K562 (cell line): ENCODE results near the gene HTRA3. TPM values are rescaled to one million over a fixed set of nuclear protein-coding genes. Genes with fewer than 3 reads are reported as not detected.

ENCODE experiments used
- BACH1 ChIP-seq: fragments of 200-800 bp; sonication (Bioruptor generic); IDR thresholded peaks from 2 replicates; pipeline ENCODE4 v1.6.1; 2016; ENCODE audit warnings: missing genetic modification characterization, missing compliant biosample characterization
- CBX2 ChIP-seq: fragments of 200-600 bp; sonication (generic); IDR thresholded peaks from one replicate; pipeline ENCODE4 v1.6.1; 2012; ENCODE audit warnings: mild to moderate bottlenecking, low read length, inconsistent platforms; ENCODE audit not compliant: insufficient read depth, poor library complexity, severe bottlenecking
- FOXA3 ChIP-seq, 2 experiments: fragments of 450-650 bp in 1 of 2; sonication (generic) in 1 of 2; formaldehyde crosslinking; IDR thresholded peaks in 1 of 2; conservative IDR thresholded peaks in 1 of 2; 2 replicates each; pipeline versions ENCODE4 v1.4.0 to v1.8.0; 2020 to 2022; ENCODE audit warnings: mild to moderate bottlenecking in 2 of 2, missing genetic modification reagents in 1 of 2
- FOXM1 ChIP-seq, 2 experiments: fragments of 450-650 bp in 1 of 2; sonication (generic) in 1 of 2; formaldehyde crosslinking in 1 of 2; IDR thresholded peaks; 2 replicates each; pipeline versions ENCODE4 v1.6.1 to v1.9.0; 2017 to 2022; ENCODE audit warnings: low read depth in 2 of 2, mild to moderate bottlenecking in 2 of 2, missing genetic modification reagents in 1 of 2, moderate library complexity in 1 of 2
- FOXP1 ChIP-seq: sonication (generic); formaldehyde crosslinking; IDR thresholded peaks from 2 replicates; pipeline ENCODE4 v1.8.0; 2022; ENCODE audit warnings: mild to moderate bottlenecking, missing genetic modification reagents
- HLTF ChIP-seq: fragments of 450-650 bp; IDR thresholded peaks from 2 replicates; pipeline ENCODE4 v1.6.1; 2016
- JUN ChIP-seq, 2 experiments: sonication (generic) in 1 of 2; formaldehyde crosslinking in 1 of 2; IDR thresholded peaks; 2 replicates each; pipeline versions ENCODE4 v1.6.1 to v1.8.0; 2012 to 2022; ENCODE audit warnings: borderline replicate concordance in 2 of 2, mild to moderate bottlenecking in 2 of 2, improper control_type of control experiment in 1 of 2, low read depth in 1 of 2, low read length in 1 of 2, missing genetic modification reagents in 1 of 2
- LARP7 ChIP-seq: fragments of 450-650 bp; IDR thresholded peaks from 2 replicates; pipeline ENCODE4 v1.6.1; 2016
- MBD2 ChIP-seq: sonication (generic); IDR thresholded peaks from 2 replicates; pipeline ENCODE4 v1.6.1; 2016; ENCODE audit warnings: low read depth, borderline replicate concordance
- RBM25 ChIP-seq: fragments of 200-400 bp; formaldehyde crosslinking; IDR thresholded peaks from 2 replicates; pipeline ENCODE4 v1.6.1; 2018; ENCODE audit warnings: low read length, low read depth, moderate library complexity; ENCODE audit not compliant: severe bottlenecking
- SAFB2 ChIP-seq: fragments of 200-400 bp; formaldehyde crosslinking; IDR thresholded peaks from 2 replicates; pipeline ENCODE4 v1.6.1; 2018; ENCODE audit warnings: borderline replicate concordance, low read length, low read depth, moderate library complexity; ENCODE audit not compliant: severe bottlenecking
- SRSF9 ChIP-seq: fragments of 200-400 bp; formaldehyde crosslinking; IDR thresholded peaks from 2 replicates; pipeline ENCODE4 v1.6.1; 2017; ENCODE audit warnings: low read depth, low read length, borderline replicate concordance
- WHSC1 ChIP-seq: IDR thresholded peaks from one replicate; pipeline ENCODE4 v1.6.1; 2012; ENCODE audit warnings: low read length, control low read depth, inconsistent platforms
- ZNF507 ChIP-seq: conservative IDR thresholded peaks from 2 replicates; pipeline ENCODE4 v1.6.1; 2017; ENCODE audit warnings: missing genetic modification characterization, missing compliant biosample characterization
- ZNF644 ChIP-seq: fragments of 200-800 bp; sonication (Bioruptor generic); IDR thresholded peaks from 2 replicates; pipeline ENCODE4 v1.6.1; 2016; ENCODE audit warnings: low read depth, missing genetic modification characterization, missing compliant biosample characterization
- polyA plus RNA-seq, 8 experiments: library from polyadenylated mRNA; depleted of rRNA in 4 of 8; stranded (reverse) in 5 of 8; unstranded in 3 of 8; fragments of >200 nt; fragmentation: Nextera tagmentation in 2 of 8; fragmentation: Illumina TruSeq in 1 of 8; extraction: Ambion mirVana in 2 of 8; extraction: Trizol in 1 of 8; gene quantifications; 2 replicates each; pipeline versions ENCODE4 v1.2.1 to v1.2.3, GENCODE V29; 2011 to 2014; ENCODE audit warnings: inconsistent platforms in 1 of 8, missing spikeins in 1 of 8
- total RNA-seq, 7 experiments: library from RNA; depleted of rRNA in 6 of 7; stranded (reverse); fragments of >200 nt in 6 of 7; fragmentation: Illumina TruSeq in 2 of 7; extraction: Trizol in 2 of 7; gene quantifications; 2 replicates each; pipeline versions ENCODE4 v1.2.1 to v1.2.3, GENCODE V29; 2011 to 2021; ENCODE audit warnings: low replicate concordance in 1 of 7
- TF ChIP-seq, protein P1 (sequence below): fragments of 250-450 bp; sonication (Bioruptor Pico); IDR thresholded peaks from 2 replicates; pipeline ENCODE4 v1.5.0; 2021
- TF ChIP-seq, protein P2 (sequence below): sonication (generic); formaldehyde crosslinking; IDR thresholded peaks from 2 replicates; pipeline ENCODE4 v1.4.0; 2020; ENCODE audit warnings: mild to moderate bottlenecking, missing genetic modification reagents
- TF ChIP-seq, protein P3 (sequence below): fragments of 250-450 bp; sonication (Bioruptor Pico); IDR thresholded peaks from 2 replicates; pipeline ENCODE4 v1.8.0; 2021; ENCODE audit warnings: moderate library complexity, mild to moderate bottlenecking, inconsistent platforms

The HTRA3 gene
- total and polyA plus RNA-seq, 9 of the 15 experiments (the other 6 are each of a cell fraction or from before 2014, with no cell fraction given), result 0.04 TPM; not detected in 8

DNA sequence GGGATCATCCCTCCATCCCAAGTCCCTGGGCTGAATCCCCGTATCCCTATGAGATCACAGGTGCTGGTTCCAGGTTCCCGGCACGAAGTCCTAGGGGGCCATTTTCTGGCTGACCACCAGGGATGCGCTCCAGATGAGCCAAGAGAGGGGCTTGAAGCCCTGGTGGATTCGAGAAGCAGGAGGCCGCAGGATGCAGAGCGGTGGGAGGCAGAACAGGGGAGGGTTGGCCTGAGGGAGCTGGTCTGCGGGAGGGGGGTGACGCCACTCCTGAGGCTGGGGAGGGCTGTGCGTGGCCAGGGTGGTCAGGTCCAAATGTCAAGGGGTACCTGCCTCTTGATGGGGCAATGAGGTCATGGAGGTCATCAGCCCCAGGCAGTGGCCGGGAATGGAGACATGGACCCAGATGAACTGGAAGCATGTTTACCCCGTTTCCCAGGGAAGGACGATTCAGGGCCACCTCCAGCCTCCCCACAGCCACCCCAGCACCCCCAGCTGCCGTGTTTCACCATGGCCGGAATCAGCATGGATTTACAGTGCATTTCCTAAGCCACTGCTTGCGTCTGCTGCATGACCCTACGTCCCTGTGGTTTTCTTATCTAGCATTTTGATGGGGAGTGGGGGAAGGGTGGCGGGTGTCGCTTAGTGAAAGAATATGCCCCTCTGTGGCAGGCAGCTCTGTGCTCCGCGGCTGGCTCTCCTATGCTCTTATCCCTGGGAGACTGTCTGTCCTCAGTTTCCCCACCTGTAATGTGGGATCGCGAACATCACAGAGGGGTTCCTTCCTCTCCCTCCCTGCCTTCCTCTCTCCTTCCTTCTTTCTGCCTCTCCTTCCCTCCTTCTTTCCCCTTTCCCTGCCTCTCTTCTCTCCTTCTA, 17.0 kb upstream of the HTRA3 start (continued):
- TF ChIP-seq, protein P1, sequence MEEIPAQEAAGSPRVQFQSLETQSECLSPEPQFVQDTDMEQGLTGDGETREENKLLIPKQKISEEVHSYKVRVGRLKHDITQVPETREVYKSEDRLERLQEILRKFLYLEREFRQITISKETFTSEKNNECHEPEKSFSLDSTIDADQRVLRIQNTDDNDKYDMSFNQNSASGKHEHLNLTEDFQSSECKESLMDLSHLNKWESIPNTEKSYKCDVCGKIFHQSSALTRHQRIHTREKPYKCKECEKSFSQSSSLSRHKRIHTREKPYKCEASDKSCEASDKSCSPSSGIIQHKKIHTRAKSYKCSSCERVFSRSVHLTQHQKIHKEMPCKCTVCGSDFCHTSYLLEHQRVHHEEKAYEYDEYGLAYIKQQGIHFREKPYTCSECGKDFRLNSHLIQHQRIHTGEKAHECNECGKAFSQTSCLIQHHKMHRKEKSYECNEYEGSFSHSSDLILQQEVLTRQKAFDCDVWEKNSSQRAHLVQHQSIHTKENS (CRISPR knock-in tag), result no peak
- TF ChIP-seq JUN (IDR thresholded peaks at IDR 0.05; ENCODE audit: borderline replicate concordance, low read depth, low read length) (0 out of 2 replicates have a peak, but pooled peaks have one; percentile 46), JUN (CRISPR knock-in tag; IDR thresholded peaks at IDR 0.05; ENCODE audit: borderline replicate concordance) (no peak), BACH1 (peak; percentile 54; the same call in 1 of the 2 replicates), ZNF644 (tag) (no peak), FOXP1 (CRISPR knock-in tag) (peak; percentile 72; the same call in 1 of the 2 replicates), RBM25 (no peak), ZNF507 (no peak), MBD2 (peak; percentile 75; the same call in 1 of the 2 replicates), HLTF (no peak), LARP7 (no peak), FOXM1 (IDR thresholded peaks at IDR 0.05; ENCODE audit: low read depth) (0 out of 2 replicates have a peak, but pooled peaks have one; percentile 43), FOXM1 (CRISPR knock-in tag; IDR thresholded peaks at IDR 0.05; ENCODE audit: low read depth) (no peak), SAFB2 (no peak), CBX2 (no peak), FOXA3 (CRISPR knock-in tag; conservative IDR thresholded peaks at IDR 0.05 in 1 of 2, IDR thresholded peaks at IDR 0.05 in 1 of 2) (peak in 1 of 2 experiments; percentile 26; a peak in 1 of 4 replicates), SRSF9 (no peak), WHSC1 (no peak)
- TF ChIP-seq, protein P2, sequence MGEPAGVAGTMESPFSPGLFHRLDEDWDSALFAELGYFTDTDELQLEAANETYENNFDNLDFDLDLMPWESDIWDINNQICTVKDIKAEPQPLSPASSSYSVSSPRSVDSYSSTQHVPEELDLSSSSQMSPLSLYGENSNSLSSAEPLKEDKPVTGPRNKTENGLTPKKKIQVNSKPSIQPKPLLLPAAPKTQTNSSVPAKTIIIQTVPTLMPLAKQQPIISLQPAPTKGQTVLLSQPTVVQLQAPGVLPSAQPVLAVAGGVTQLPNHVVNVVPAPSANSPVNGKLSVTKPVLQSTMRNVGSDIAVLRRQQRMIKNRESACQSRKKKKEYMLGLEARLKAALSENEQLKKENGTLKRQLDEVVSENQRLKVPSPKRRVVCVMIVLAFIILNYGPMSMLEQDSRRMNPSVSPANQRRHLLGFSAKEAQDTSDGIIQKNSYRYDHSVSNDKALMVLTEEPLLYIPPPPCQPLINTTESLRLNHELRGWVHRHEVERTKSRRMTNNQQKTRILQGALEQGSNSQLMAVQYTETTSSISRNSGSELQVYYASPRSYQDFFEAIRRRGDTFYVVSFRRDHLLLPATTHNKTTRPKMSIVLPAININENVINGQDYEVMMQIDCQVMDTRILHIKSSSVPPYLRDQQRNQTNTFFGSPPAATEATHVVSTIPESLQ (CRISPR knock-in tag), result no peak
- TF ChIP-seq, protein P3, sequence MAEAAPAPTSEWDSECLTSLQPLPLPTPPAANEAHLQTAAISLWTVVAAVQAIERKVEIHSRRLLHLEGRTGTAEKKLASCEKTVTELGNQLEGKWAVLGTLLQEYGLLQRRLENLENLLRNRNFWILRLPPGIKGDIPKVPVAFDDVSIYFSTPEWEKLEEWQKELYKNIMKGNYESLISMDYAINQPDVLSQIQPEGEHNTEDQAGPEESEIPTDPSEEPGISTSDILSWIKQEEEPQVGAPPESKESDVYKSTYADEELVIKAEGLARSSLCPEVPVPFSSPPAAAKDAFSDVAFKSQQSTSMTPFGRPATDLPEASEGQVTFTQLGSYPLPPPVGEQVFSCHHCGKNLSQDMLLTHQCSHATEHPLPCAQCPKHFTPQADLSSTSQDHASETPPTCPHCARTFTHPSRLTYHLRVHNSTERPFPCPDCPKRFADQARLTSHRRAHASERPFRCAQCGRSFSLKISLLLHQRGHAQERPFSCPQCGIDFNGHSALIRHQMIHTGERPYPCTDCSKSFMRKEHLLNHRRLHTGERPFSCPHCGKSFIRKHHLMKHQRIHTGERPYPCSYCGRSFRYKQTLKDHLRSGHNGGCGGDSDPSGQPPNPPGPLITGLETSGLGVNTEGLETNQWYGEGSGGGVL (CRISPR knock-in tag), result no peak
